GM12878 (cell line): ENCODE measurements around the gene HSD17B4.

Experiments
- CTCF ChIP-seq, 3 experiments: IDR thresholded peaks in 2 of 3; conservative IDR thresholded peaks in 1 of 3; 2 replicates each; pipeline ENCODE4 v1.5.1; 2011; ENCODE audit warnings: low read depth in 3 of 3, low read length in 3 of 3, mild to moderate bottlenecking in 3 of 3, control low read depth in 2 of 3, moderate library complexity in 2 of 3, inconsistent platforms in 1 of 3, mixed read lengths in 1 of 3; ENCODE audit not compliant: control insufficient read depth in 2 of 3, insufficient read depth in 1 of 3; ENCODE audit errors: extremely low read depth in 1 of 3
- EP300 ChIP-seq, 2 experiments: fragments of 150-350 bp in 1 of 2; IDR thresholded peaks; 2 replicates each; pipeline ENCODE4 v1.6.1; 2011 to 2012; ENCODE audit warnings: low read depth in 2 of 2, low read length in 2 of 2, borderline replicate concordance in 1 of 2, improper control_type of control experiment in 1 of 2, inconsistent platforms in 1 of 2; ENCODE audit not compliant: control insufficient read depth in 1 of 2
- NRF1 ChIP-seq: conservative IDR thresholded peaks from 2 replicates; pipeline ENCODE4 v1.6.1; 2011; ENCODE audit warnings: mild to moderate bottlenecking, low read depth, low read length, improper control_type of control experiment
- POLR2AphosphoS2 ChIP-seq: IDR thresholded peaks from 2 replicates; pipeline ENCODE4 v1.6.1; 2011; ENCODE audit warnings: low read depth, mild to moderate bottlenecking, low read length, improper control_type of control experiment, moderate library complexity
- POLR2AphosphoS5 ChIP-seq: IDR thresholded peaks from 2 replicates; pipeline ENCODE4 v1.6.1; 2011; ENCODE audit warnings: mild to moderate bottlenecking, low read length, inconsistent platforms
- RAD51 ChIP-seq: fragments of 450-650 bp; IDR thresholded peaks from 2 replicates; pipeline ENCODE4 v1.6.1; 2016; ENCODE audit warnings: moderate library complexity, mild to moderate bottlenecking, inconsistent platforms
- ZNF274 ChIP-seq: IDR thresholded peaks from one replicate; pipeline ENCODE4 v1.8.0; 2011; ENCODE audit not compliant: insufficient read length, insufficient read depth

- TF ChIP-seq ZNF274 (no peak), CTCF (IDR thresholded peaks at IDR 0.05 in 2 of 3, conservative IDR thresholded peaks at IDR 0.05 in 1 of 3; ENCODE audit: control insufficient read depth in 2 of 3, extremely low read depth in 1 of 3, insufficient read depth in 1 of 3, low read depth in 3 of 3, low read length in 3 of 3) (no peak), NRF1 (no peak), POLR2AphosphoS5 (no peak), EP300 (IDR thresholded peaks at IDR 0.05; ENCODE audit: borderline replicate concordance in 1 of 2, control insufficient read depth in 1 of 2, low read depth in 2 of 2, low read length in 2 of 2) (no peak), RAD51 (no peak), POLR2AphosphoS2 (no peak)
Observed at GRCh38 chr5:119439140-119439631, 13.1 kb upstream of the HSD17B4 start.
